ENCODE measurements around the gene DPY19L2. TPM values are rescaled to one million over a fixed set of nuclear protein-coding genes. Genes with fewer than 3 reads are reported as not detected.
"Not testable (repeated sequence)": the region's sequence is repeated elsewhere in the genome, so short reads cannot be mapped to it uniquely, and the experiment has no call there.

DPY19L2 gene
- total RNA-seq, 1 donor from 2014 or later = 41.3 TPM

DNA sequence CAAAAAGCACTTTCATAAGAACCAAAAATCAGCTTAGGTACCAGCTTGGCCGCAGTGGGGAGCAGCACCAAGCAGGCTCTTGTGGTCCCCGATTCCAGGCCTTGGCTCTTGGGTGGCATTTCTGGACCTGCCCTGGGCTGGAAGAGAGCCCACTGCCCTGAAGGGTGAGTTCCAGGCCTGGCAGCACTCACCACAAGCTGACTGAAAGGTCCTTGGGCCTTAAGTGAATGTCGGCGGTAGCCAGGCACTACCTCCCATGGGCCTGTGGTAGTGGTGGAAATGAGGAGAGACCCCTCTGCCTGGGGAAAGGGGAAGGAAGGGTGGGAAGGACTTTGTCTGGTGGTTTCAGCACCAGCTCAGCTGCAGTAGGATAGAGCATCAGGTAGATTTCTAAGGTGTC, 96.3 kb downstream of the DPY19L2 start:
- DNase-seq; intact Hi-C loops (cut with DNase I): not testable (repeated sequence)
- ATAC-seq (ENCODE audit: poor library complexity) = peak; percentile 63

DNA sequence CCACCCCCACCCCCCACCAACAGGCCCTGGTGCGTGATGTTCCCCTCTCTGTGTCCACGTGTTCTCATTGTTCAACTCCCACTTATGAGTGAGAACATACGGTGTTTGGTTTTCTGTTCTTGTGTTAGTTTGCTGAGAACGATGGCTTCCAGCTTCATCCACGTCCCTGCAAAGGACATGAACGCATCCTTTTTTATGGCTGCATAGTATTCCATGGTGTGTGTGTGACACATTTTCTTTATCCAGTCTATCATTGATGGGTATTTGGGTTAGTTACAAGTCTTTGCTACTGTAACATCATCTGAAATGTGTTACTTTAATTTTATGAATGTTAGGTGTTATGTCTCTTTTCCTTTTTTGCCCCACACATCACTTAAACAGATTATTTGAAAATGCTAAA, 109.8 kb downstream of the DPY19L2 start:
- ATAC-seq (ENCODE audit: poor library complexity); DNase-seq; intact Hi-C loops (cut with DNase I): not testable (repeated sequence)

DNA sequence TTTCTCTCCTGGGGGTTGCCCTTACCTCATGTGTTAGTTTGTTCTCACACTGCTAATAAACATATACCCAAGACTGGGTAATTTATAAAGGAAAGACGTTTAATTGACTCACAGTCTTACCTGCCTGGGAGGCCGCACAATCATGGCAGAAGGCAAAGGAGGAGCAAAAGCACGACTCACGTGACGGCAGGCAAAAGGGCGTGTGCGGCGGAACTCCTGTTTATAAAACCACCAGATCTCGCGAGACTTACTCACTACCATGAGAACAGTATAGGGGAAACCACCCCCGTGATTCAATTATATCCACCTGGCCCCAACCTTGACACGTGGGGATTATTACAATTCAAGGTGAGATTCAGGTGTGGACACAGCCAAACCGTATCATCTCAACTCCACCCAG, 116.9 kb downstream of the DPY19L2 start:
- DNase-seq; ATAC-seq (ENCODE audit: poor library complexity): not testable (repeated sequence)

DNA sequence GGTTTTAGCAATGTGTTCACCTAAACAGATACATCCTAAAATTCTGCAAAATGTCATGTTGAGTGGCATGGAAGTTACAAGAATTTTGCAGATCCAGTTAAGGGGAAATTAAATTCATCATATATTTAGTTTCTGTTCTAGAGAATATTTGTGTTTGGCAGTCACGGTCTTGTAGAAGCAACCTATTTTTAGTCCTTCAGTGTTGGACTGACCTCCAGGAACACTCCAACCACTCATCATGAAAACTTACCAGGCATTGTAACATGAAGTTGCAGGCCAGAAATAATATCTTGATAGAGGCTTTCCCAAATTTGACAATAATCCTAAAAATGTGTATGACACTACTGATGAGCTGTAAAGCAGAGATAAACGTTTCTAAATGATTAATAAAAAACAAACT, 119.3 kb downstream of the DPY19L2 start:
- DNase-seq; intact Hi-C loops (cut with DNase I): not testable (repeated sequence)
- ATAC-seq (ENCODE audit: poor library complexity) = peak; percentile 82

More for the DNA sequence above, 116.9 kb downstream of the DPY19L2 start:
- intact Hi-C loops (cut with DNase I) = not testable (repeated sequence)

DNA sequence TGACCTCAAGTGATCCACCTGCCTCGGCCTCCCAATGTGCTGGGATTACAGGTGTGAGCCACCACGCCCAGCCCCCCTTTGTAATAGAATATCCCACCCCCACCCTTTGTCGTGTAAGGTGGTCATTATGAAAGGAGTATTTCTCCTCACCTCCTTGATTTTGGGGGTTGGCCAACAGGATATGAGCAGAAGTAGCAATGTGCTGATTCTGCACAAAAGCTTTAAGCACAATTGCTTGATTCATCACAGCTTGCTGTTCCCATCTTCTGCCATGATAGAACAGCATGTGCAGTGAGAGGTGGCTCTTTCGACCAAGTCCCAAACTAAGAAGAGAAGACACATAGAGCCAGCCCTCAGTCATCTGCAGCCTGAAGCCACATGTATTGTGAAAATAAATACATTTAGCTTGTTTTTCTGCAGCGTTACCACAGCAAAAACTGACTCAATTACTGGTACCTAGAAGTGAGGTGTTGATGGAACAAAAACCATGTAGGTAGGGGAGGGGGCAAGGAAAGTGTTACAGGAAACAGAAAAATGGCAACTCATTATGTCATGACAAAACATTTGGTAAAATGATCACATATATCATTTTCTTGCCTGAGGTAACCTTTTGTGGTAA, 122.9 kb downstream of the DPY19L2 start:
- ATAC-seq (ENCODE audit: poor library complexity); DNase-seq; intact Hi-C loops (cut with DNase I): not testable (repeated sequence)

DNA sequence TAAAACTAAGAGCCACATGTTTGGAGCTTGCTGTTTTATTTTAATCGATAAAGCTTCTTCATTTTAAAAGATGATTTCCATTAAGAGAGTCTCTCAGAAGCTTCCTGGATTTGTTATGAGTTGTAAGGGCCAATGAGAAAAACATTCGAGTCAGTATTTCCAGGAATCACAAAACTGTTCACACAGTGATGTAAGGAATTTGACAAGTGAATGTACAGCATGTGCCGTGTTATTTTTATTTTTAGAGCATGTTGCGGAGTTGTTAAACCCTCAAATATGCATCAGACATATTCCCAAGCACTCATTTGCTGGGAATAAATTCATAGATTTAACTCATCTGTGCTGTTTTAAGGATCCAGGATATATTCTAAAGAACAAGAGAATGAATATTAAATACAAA, 129.6 kb downstream of the DPY19L2 start:
- intact Hi-C loops (cut with DNase I); DNase-seq: not testable (repeated sequence)
- peak; percentile 75 for ATAC-seq (ENCODE audit: poor library complexity)

DNA sequence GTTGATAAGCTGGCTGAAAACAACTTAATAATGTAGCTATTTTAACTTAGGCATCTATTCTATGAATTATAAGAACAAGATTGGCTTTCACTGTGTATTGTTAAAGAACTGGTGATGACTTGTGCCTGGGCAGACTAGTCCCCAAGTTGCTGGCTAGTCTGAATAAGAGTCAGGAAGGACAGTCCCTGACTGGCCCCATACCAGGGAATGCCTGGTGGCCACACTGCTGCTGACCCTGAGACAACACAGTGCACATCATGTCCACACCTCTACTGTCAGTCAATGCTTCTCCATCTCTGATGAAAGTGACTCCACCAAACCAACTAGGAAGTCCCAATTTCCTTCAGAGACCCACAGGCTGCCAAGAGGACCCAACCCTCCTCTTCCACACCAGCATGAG, 130.5 kb downstream of the DPY19L2 start:
- intact Hi-C loops (cut with DNase I); DNase-seq: not testable (repeated sequence)
- ATAC-seq (ENCODE audit: poor library complexity) = peak; percentile 72

DNA sequence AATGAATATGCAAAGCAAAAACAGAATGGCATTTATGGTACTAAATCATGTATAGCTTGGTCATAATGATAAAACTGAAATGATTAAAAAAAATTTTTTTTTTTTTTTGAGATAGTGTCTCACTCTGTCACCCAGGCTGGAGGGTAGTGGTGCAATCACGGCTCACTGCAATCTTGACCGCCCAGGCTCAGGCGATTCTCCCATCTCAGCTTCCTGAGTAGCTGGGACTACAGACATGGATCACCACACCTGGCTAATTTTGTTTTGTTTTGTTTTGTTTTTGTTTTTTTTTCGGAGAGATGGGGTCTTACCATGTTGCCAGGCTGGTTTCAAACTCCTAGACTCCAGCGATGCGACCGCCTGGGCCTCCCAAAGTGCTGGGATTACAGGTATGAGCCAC, 138.7 kb downstream of the DPY19L2 start:
- intact Hi-C loops (cut with DNase I); DNase-seq; ATAC-seq (ENCODE audit: poor library complexity): not testable (repeated sequence)

DNA sequence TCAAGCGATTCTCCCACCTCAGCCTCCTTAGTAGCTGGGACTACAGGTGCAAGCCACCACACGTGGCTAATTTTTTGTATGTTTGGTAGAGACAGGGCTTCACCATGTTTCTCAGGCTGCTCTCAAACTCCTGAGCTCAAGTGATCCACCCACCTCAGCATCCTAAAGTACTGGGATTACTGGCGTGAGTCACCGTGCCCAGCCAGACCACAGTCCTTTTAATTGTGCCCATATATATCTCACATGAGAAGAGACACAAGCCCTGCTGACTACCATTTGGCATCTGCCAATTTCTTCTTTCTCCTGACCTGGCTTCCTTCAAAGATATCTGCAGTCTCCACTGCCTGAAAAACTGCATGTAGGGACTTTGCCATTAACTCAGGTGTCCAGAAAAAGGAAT, 142.5 kb downstream of the DPY19L2 start:
- no peak for DNase-seq
- no peak for ATAC-seq (ENCODE audit: poor library complexity)
- intact Hi-C loops (cut with DNase I) = no loop called here

DNA sequence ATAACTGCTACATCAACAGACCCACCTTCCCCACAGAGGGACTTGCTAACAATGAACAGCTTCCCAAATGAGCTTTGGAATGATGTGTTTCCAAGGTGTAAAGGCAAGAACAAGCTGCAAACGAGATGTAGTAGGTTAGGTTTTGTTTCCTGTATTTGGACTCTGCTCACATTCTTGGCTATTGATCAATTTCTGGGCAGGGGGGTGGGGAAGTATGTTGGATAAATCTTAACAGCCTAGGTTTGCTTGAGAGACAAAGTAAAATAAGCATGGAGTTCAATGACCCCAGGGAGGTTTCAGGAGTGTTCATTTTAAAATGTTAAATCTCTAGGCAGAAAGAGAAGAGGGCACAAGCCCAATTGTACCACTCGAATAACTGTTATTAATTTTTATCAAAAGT, 146.6 kb downstream of the DPY19L2 start:
- intact Hi-C loops (cut with DNase I) = no loop called here
- DNase-seq (no peak), ATAC-seq (ENCODE audit: poor library complexity) (no peak)

Other genes with a start within 250 kb of the DPY19L2 start
- gene RXYLT1, start 111.4 kb upstream of the DPY19L2 start, total RNA-seq = 14.3 TPM
- 2.0 TPM for gene SRGAP1, start 176.2 kb upstream of the DPY19L2 start, total RNA-seq

Data from Right ventricle myocardium superior (tissue), 1 donor.